ENCODE measurements around the gene TM9SF2. TPM values are rescaled to one million over a fixed set of nuclear protein-coding genes. Genes with fewer than 3 reads are reported as not detected.
A peak's percentile ranks its signal among the peaks of the same experiment; 100 is the strongest.

TM9SF2 gene
- total and polyA plus RNA-seq, 9 of the 15 experiments (the other 6 are each of a cell fraction or from before 2014, with no cell fraction given): 23.3 to 83.2 (median 55.1) TPM

- TF ChIP-seq PBX2 (CRISPR knock-in tag; IDR thresholded peaks at IDR 0.05; ENCODE audit: low read depth) (no peak), PBX2 (tag; conservative IDR thresholded peaks at IDR 0.05; ENCODE audit: low read depth) (peak; percentile 83), E2F5 (CRISPR knock-in tag; IDR thresholded peaks at IDR 0.05) (no peak), PRPF4 (IDR thresholded peaks at IDR 0.05; ENCODE audit: insufficient read depth, low read depth, low read length, poor library complexity, severe bottlenecking) (no peak), GABPB1 (CRISPR knock-in tag; IDR thresholded peaks at IDR 0.05) (no peak), ARID3B (CRISPR knock-in tag; IDR thresholded peaks at IDR 0.05; ENCODE audit: borderline replicate concordance) (no peak), TAL1 (IDR thresholded peaks at IDR 0.05) (no peak), NKRF (IDR thresholded peaks at IDR 0.05; ENCODE audit: borderline replicate concordance) (no peak), TGIF2 (CRISPR knock-in tag; IDR thresholded peaks at IDR 0.05) (no peak), ZNF830 (CRISPR knock-in tag; IDR thresholded peaks at IDR 0.05) (no peak), TFAM (CRISPR knock-in tag; conservative IDR thresholded peaks at IDR 0.05) (no peak), HNRNPUL1 (IDR thresholded peaks at IDR 0.05; ENCODE audit: low read length) (no peak), CBX2 (IDR thresholded peaks at IDR 0.05; ENCODE audit: insufficient read depth, low read length, poor library complexity, severe bottlenecking) (no peak), TOE1 (IDR thresholded peaks at IDR 0.05; ENCODE audit: borderline replicate concordance) (no peak), TOE1 (CRISPR knock-in tag; IDR thresholded peaks at IDR 0.05; ENCODE audit: borderline replicate concordance, low read depth) (no peak), STAT5B (CRISPR knock-in tag; IDR thresholded peaks at IDR 0.05) (no peak), ATF3 (IDR thresholded peaks at IDR 0.05) (0 out of 2 replicates have a peak, but pooled peaks have one; percentile 8), ATF3 (CRISPR knock-in tag; conservative IDR thresholded peaks at IDR 0.05) (no peak), ZKSCAN1 (IDR thresholded peaks at IDR 0.05; ENCODE audit: low read depth, low read length) (no peak)
Measured at GRCh38 chr13:99469041-99469440, 32.2 kb upstream of the TM9SF2 start (continued).
